Endothelial cell of umbilical vein (primary cell): ENCODE measurements around the gene SLC12A3. TPM values are rescaled to one million over a fixed set of nuclear protein-coding genes. Genes with fewer than 3 reads are reported as not detected.

Experiments used
- BruUV-seq: library from RNA; stranded (reverse); fragments of 400-500 nt; replicated peaks from 2 replicates; lab custom pipeline; 2021; lab: Mats Ljungman, UMichigan
- CTCF ChIA-PET: fragments of 300-600, 350-600 bp; sonication (Branson Sonifier 250); formaldehyde crosslinking; loops from one replicate; lab custom pipeline; 2021; ENCODE audit warnings: antibody characterized with exemption, inconsistent platforms; lab: Charles Lee
- POLR2A ChIA-PET: fragments of 300-600, 350-600 bp; sonication (Branson Sonifier 250); formaldehyde crosslinking; loops from one replicate; lab custom pipeline; 2021; ENCODE audit warnings: antibody characterized with exemption, inconsistent platforms; lab: Charles Lee
- DNase-seq: peaks from one replicate; pipeline ENCODE4 v3.0.0-alpha.2; 2011; ENCODE audit warnings: low read depth, low spot score
- FAIRE-seq: peaks from 2 replicates; lab custom pipeline; 2011; peaks lifted over from hg19 to GRCh38; lab: Jason Lieb, UNC
- H2AFZ ChIP-seq: 2 replicates; pipeline ENCODE4 v1.6.0; 2012; ENCODE audit warnings: low read depth, low read length, control low read depth, inconsistent platforms
- H3K27ac ChIP-seq: 2 replicates; pipeline ENCODE4 v1.5.1; 2011; ENCODE audit warnings: low read depth, mild to moderate bottlenecking, control low read depth, low read length, moderate library complexity; ENCODE audit not compliant: insufficient read depth
- H3K27me3 ChIP-seq, 2 experiments: 2 replicates each; pipeline versions ENCODE4 v1.6.0 to v1.6.1; 2011; ENCODE audit warnings: low read length in 2 of 2, mixed read lengths in 1 of 2; ENCODE audit not compliant: control insufficient read depth in 2 of 2, insufficient read depth in 2 of 2
- H3K36me3 ChIP-seq, 2 experiments: 2 replicates in 1 of 2; 3 replicates in 1 of 2; pipeline ENCODE4 v1.5.1; 2011; ENCODE audit warnings: low read length in 2 of 2, mild to moderate bottlenecking in 1 of 2, moderate library complexity in 1 of 2; ENCODE audit not compliant: control insufficient read depth in 2 of 2, insufficient read depth in 2 of 2; ENCODE audit errors: extremely low read depth in 1 of 2
- H3K4me1 ChIP-seq: 3 replicates; pipeline ENCODE4 v1.5.1; 2011; ENCODE audit warnings: mild to moderate bottlenecking, low read length; ENCODE audit not compliant: control insufficient read depth, insufficient read depth; ENCODE audit errors: extremely low read depth
- H3K4me2 ChIP-seq: 2 replicates; pipeline ENCODE4 v1.6.1; 2011; ENCODE audit warnings: low read length, control low read depth, mixed read lengths; ENCODE audit not compliant: insufficient read depth
- H3K4me3 ChIP-seq, 3 experiments: fragments of 200-600 bp in 1 of 3; sonication (generic), shearing (Covaris generic) in 1 of 3; replicated peaks in 1 of 3; 2 replicates each; pipeline ENCODE4 v1.5.1; 2011 to 2016; ENCODE audit warnings: control low read depth in 3 of 3, low read length in 3 of 3, mild to moderate bottlenecking in 2 of 3, inconsistent platforms in 1 of 3, low read depth in 1 of 3, moderate library complexity in 1 of 3; ENCODE audit not compliant: insufficient read depth in 1 of 3
- H3K79me2 ChIP-seq: 2 replicates; pipeline ENCODE4 v1.6.0; 2012; ENCODE audit warnings: low read length, inconsistent platforms; ENCODE audit not compliant: control insufficient read depth, insufficient read depth
- H3K9ac ChIP-seq: replicated peaks from 2 replicates; pipeline ENCODE3; 2011; ENCODE audit warnings: low read length, control low read depth; ENCODE audit not compliant: insufficient read depth; ENCODE audit errors: extremely low read depth
- H3K9me1 ChIP-seq: replicated peaks from 3 replicates; pipeline ENCODE4 v1.6.0; 2011; ENCODE audit warnings: mild to moderate bottlenecking, low read length; ENCODE audit not compliant: control insufficient read depth, insufficient read depth; ENCODE audit errors: extremely low read depth
- H3K9me3 ChIP-seq: replicated peaks from 2 replicates; pipeline ENCODE4 v1.5.1; 2012; ENCODE audit warnings: low read length, inconsistent platforms; ENCODE audit not compliant: control insufficient read depth, insufficient read depth
- H4K20me1 ChIP-seq: replicated peaks from 2 replicates; pipeline ENCODE3; 2011; ENCODE audit warnings: mild to moderate bottlenecking, low read length; ENCODE audit not compliant: control insufficient read depth, insufficient read depth; ENCODE audit errors: extremely low read depth
- FOS ChIP-seq: IDR thresholded peaks from 2 replicates; pipeline ENCODE4 v1.6.1; 2011; ENCODE audit warnings: mild to moderate bottlenecking, low read length, moderate library complexity, borderline replicate concordance; ENCODE audit not compliant: insufficient read depth
- GATA2 ChIP-seq: IDR thresholded peaks from 2 replicates; pipeline ENCODE4 v1.7.0; 2011; ENCODE audit warnings: low read depth, mild to moderate bottlenecking, moderate library complexity, mixed read lengths, low read length; ENCODE audit not compliant: insufficient read length, insufficient read depth
- JUN ChIP-seq: IDR thresholded peaks from 2 replicates; pipeline ENCODE4 v1.6.1; 2011; ENCODE audit warnings: borderline replicate concordance, low read depth; ENCODE audit not compliant: insufficient read length, insufficient read depth
- MYC ChIP-seq: IDR thresholded peaks from one replicate; pipeline ENCODE4 v1.6.1; 2011; ENCODE audit warnings: mild to moderate bottlenecking, low read depth, low read length
- POLR2A ChIP-seq: IDR thresholded peaks from 2 replicates; pipeline ENCODE4 v1.6.1; 2012; ENCODE audit warnings: low read depth, mild to moderate bottlenecking, control low read depth, low read length
- POLR2AphosphoS5 ChIP-seq: IDR thresholded peaks from 2 replicates; pipeline ENCODE4 v1.6.1; 2012; ENCODE audit warnings: low read depth, mild to moderate bottlenecking, control low read depth, low read length, moderate library complexity; ENCODE audit not compliant: insufficient read depth
- dilution Hi-C: fragments of 300-500 bp; cut with MboI; formaldehyde crosslinking; loops from one replicate; pipeline ENCODE4 v1.15.0; 2019; ENCODE audit warnings: low sequenced_read_pairs; ENCODE audit not compliant: extremely low pct_ligation_motif_present
- intact Hi-C: fragments of 100-400 bp; cut with micrococcal nuclease; formaldehyde crosslinking; loops from one replicate; pipeline ENCODE4 v1.10.0; 2022
- polyA plus RNA-seq, 4 experiments: library from polyadenylated mRNA; depleted of rRNA in 3 of 4; stranded (reverse) in 3 of 4; unstranded in 1 of 4; fragments of >200 nt; gene quantifications; 2 replicates each; pipeline versions ENCODE4 v1.2.1 to v1.2.3, GENCODE V29; 2011 to 2012; ENCODE audit warnings: missing spikeins in 1 of 4
- total RNA-seq: library from RNA; stranded (reverse); gene quantifications from 2 replicates; pipeline ENCODE4 v1.2.3, GENCODE V29; 2021
- TF ChIP-seq, protein P1 (sequence below): IDR thresholded peaks from 2 replicates; pipeline ENCODE4 v1.6.1; 2011; ENCODE audit not compliant: insufficient read depth, insufficient read length

The SLC12A3 gene
- total and polyA plus RNA-seq, 2 donors (not counting 3 experiments of a cell fraction or from before 2014, with no cell fraction given): not detected

DNA sequence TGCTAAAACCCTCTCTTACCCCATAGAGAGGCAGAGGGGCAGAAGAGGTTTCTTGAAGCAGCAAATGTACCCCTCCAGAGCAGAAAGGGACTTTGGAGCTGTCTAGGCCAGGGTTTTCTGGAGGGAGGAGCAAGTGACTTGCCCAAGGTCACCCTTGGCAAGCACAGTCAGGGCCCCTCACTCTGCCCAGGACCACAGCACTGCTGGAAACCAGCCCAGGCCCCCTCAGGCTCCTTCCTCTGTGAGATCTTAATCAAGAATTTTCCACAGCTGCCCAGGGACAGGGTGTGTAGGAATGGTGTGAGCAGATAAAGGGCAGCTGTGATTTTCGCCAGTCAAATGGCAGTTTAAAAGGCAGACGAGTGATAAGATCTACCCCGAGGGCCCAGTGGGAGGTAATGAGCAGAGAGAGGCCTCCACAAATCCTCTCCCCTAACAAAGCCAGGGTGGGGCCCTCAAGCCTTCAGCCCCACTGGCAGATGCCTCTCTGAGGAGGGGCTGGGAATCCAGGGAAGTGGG lies 3.9 kb upstream of the SLC12A3 start:
- Histone ChIP-seq H3K36me3 (no peaks in the 10 kb centered on the region), H2AFZ (no peak overlapping the region), H3K4me1 (no peaks in the 10 kb centered on the region), H3K27me3 (no peaks in the 10 kb centered on the region), H3K9ac (no peak overlapping the region), H3K9me3 (no peaks in the 10 kb centered on the region), H3K79me2 (no peaks in the 10 kb centered on the region), H3K9me1 (no peaks in the 10 kb centered on the region), H3K27ac (no peak overlapping the region), H4K20me1 (no peaks in the 10 kb centered on the region), H3K4me2 (no peak overlapping the region), H3K4me3 (no peak overlapping the region)
- FAIRE-seq (no peak), DNase-seq (peak; percentile 42)
- ChIA-PET CTCF (interaction anchor here (0.8 kb wide), 1 partner anchor 10 kb away, joined by 3 read pairs; no protein-coding TSS in a partner anchor), POLR2A (no interaction called here)
- no TSS peak for BruUV-seq
- dilution Hi-C loops (no loop called here), intact Hi-C loops (no loop called here)
- no peak for TF ChIP-seq MYC
- TF ChIP-seq POLR2A: no peak
- TF ChIP-seq FOS: no peak

DNA sequence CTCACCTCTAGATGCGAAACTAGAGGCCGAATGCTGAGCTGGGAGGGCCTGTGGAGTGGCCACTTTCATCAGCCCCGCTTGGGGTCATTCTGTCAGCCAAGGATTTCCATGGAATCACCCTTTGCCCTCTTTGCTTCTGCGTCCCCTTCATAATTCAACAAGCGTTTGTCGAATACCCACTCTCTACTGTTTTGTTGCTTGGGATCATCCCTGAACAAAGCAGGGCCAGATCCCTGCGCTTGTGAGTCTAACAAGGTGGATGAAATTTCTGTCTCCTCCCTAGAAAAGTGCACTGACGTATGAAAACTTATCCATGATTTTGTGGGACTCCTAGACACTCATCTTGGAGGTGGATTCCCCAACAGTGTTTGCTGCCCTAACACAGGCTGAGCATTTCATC lies 3.3 kb upstream of the SLC12A3 start:
- H3K9ac ChIP-seq: no peak overlapping the region
- H4K20me1 ChIP-seq: no peaks in the 10 kb centered on the region
- intact Hi-C loops (no loop called here), dilution Hi-C loops (no loop called here)
- H3K27ac ChIP-seq: no peak overlapping the region
- H3K4me1 ChIP-seq: no peaks in the 10 kb centered on the region
- H3K9me1 ChIP-seq: no peaks in the 10 kb centered on the region
- no peak overlapping the region for H3K4me2 ChIP-seq
- CTCF ChIA-PET: interaction anchor here (0.8 to 2.7 kb wide), 2 partner anchors 10 to 69 kb away, joined by 3 to 15 read pairs; no protein-coding TSS in a partner anchor
- no peak overlapping the region for H3K4me3 ChIP-seq
- H2AFZ ChIP-seq: no peak overlapping the region
- TF ChIP-seq JUN (no peak), FOS (no peak), POLR2A (no peak), GATA2 (no peak), POLR2AphosphoS5 (no peak)
- TF ChIP-seq, protein P1, sequence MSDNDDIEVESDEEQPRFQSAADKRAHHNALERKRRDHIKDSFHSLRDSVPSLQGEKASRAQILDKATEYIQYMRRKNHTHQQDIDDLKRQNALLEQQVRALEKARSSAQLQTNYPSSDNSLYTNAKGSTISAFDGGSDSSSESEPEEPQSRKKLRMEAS: no peak
- DNase-seq: no peak
- POLR2A ChIA-PET: no interaction called here
- no TSS peak for BruUV-seq
- H3K27me3 ChIP-seq: no peaks in the 10 kb centered on the region
- no peak for FAIRE-seq
- no peaks in the 10 kb centered on the region for H3K36me3 ChIP-seq
- no peaks in the 10 kb centered on the region for H3K79me2 ChIP-seq
- no peaks in the 10 kb centered on the region for H3K9me3 ChIP-seq
